ENCODE data around the gene DLGAP4. TPM values are rescaled to one million over a fixed set of nuclear protein-coding genes. Genes with fewer than 3 reads are reported as not detected.

The DLGAP4 gene
- total and polyA plus RNA-seq, 2 of the 13 experiments (the other 11 are each of a cell fraction or from before 2014, with no cell fraction given): 15.2 to 26.7 TPM

- TF ChIP-seq, protein P1, sequence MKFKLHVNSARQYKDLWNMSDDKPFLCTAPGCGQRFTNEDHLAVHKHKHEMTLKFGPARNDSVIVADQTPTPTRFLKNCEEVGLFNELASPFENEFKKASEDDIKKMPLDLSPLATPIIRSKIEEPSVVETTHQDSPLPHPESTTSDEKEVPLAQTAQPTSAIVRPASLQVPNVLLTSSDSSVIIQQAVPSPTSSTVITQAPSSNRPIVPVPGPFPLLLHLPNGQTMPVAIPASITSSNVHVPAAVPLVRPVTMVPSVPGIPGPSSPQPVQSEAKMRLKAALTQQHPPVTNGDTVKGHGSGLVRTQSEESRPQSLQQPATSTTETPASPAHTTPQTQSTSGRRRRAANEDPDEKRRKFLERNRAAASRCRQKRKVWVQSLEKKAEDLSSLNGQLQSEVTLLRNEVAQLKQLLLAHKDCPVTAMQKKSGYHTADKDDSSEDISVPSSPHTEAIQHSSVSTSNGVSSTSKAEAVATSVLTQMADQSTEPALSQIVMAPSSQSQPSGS (CRISPR knock-in tag; IDR thresholded peaks at IDR 0.05): peak; percentile 87; the same call in 1 of the 2 replicates
- TF ChIP-seq NFE2L2 (IDR thresholded peaks at IDR 0.05; ENCODE audit: low read length) (no peak), NFRKB (IDR thresholded peaks at IDR 0.05) (no peak), ZNF564 (CRISPR knock-in tag; IDR thresholded peaks at IDR 0.05) (peak; percentile 90), MTF1 (CRISPR knock-in tag; IDR thresholded peaks at IDR 0.05) (peak; percentile 79; the same call in 1 of the 2 replicates), MED1 (CRISPR knock-in tag; IDR thresholded peaks at IDR 0.05) (peak; percentile 66), ZMYM3 (CRISPR knock-in tag; IDR thresholded peaks at IDR 0.05) (no peak), ZNF350 (CRISPR knock-in tag; IDR thresholded peaks at IDR 0.05; ENCODE audit: borderline replicate concordance, low read depth) (peak; percentile 48; the same call in 1 of the 2 replicates), HDAC2 (CRISPR knock-in tag; IDR thresholded peaks at IDR 0.05) (peak; percentile 74; the same call in 1 of the 2 replicates), REXO4 (CRISPR knock-in tag; IDR thresholded peaks at IDR 0.05; ENCODE audit: borderline replicate concordance) (no peak), SPEN (CRISPR knock-in tag; IDR thresholded peaks at IDR 0.05; ENCODE audit: low read depth) (no peak; the same call in 1 of the 2 replicates), RAD21 (CRISPR knock-in tag; IDR thresholded peaks at IDR 0.05) (no peak), ZFP37 (CRISPR knock-in tag; IDR thresholded peaks at IDR 0.05; ENCODE audit: borderline replicate concordance) (peak; percentile 98), ZNF761 (CRISPR knock-in tag; conservative IDR thresholded peaks at IDR 0.05) (0 out of 2 replicates have a peak, but pooled peaks have one; percentile 46), TIGD3 (CRISPR knock-in tag; IDR thresholded peaks at IDR 0.05; ENCODE audit: borderline replicate concordance) (0 out of 2 replicates have a peak, but pooled peaks have one; percentile 70), KDM5A (IDR thresholded peaks at IDR 0.05; ENCODE audit: borderline replicate concordance, low read length) (no peak), POLR2G (IDR thresholded peaks at IDR 0.05; ENCODE audit: low read depth, low read length) (no peak), ZNF543 (CRISPR knock-in tag; IDR thresholded peaks at IDR 0.05) (no peak), NFYC (CRISPR knock-in tag; IDR thresholded peaks at IDR 0.05) (peak; percentile 27; the same call in 1 of the 2 replicates)
- TF ChIP-seq, protein P2, sequence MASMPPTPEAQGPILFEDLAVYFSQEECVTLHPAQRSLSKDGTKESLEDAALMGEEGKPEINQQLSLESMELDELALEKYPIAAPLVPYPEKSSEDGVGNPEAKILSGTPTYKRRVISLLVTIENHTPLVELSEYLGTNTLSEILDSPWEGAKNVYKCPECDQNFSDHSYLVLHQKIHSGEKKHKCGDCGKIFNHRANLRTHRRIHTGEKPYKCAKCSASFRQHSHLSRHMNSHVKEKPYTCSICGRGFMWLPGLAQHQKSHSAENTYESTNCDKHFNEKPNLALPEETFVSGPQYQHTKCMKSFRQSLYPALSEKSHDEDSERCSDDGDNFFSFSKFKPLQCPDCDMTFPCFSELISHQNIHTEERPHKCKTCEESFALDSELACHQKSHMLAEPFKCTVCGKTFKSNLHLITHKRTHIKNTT (CRISPR knock-in tag; IDR thresholded peaks at IDR 0.05): no peak
- TF ChIP-seq, protein P3, sequence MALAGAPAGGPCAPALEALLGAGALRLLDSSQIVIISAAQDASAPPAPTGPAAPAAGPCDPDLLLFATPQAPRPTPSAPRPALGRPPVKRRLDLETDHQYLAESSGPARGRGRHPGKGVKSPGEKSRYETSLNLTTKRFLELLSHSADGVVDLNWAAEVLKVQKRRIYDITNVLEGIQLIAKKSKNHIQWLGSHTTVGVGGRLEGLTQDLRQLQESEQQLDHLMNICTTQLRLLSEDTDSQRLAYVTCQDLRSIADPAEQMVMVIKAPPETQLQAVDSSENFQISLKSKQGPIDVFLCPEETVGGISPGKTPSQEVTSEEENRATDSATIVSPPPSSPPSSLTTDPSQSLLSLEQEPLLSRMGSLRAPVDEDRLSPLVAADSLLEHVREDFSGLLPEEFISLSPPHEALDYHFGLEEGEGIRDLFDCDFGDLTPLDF (CRISPR knock-in tag; IDR thresholded peaks at IDR 0.05): no peak
- TF ChIP-seq, protein P4, sequence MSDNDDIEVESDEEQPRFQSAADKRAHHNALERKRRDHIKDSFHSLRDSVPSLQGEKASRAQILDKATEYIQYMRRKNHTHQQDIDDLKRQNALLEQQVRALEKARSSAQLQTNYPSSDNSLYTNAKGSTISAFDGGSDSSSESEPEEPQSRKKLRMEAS (IDR thresholded peaks at IDR 0.05): no peak
Measured at GRCh38 chr20:36344517-36345132, 38.5 kb downstream of the DLGAP4 start (continued).

All from HepG2 (cell line).